ENCODE measurements around the gene TLCD1.

TLCD1 gene

DNA sequence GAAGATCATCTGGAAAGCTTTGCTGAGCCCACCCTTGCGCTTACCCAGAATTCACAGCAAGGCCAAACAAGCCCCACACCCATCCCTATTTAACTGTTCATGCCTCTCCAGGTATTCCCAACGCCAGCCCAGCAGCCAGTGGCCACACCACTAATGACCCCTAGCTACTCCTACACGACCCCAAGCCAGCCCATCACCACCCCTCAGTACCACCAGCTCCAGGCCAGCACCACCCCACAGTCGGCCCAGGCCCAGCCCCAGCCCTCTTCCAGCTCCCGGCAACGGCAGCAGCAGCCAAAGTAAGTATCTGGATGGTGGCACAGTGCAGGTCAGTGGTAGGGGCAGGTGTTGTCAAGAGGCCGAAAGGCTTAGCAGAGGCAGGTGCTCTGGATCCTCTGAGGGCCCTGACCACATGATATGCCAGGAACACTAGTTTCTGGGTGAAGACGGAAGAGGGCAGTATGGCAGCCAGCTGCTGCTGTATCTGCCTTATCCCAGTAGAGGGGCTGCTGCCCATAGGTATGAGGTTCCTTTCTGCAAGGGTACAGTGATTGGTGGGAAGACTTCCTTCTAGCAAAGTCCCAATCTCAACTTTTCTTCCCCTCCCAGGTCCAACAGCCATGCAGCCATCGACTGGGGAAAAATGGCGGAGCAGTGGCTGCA, 25.1 kb downstream of the TLCD1 start:
- no peak overlapping the region for H3K4me3 ChIP-seq (ENCODE audit: low read depth, low read length)
- TF ChIP-seq CTCF (IDR thresholded peaks at IDR 0.05; ENCODE audit: low read depth, low read length) = no peak

GRCh38 chr17:28700278-28700677, 25.8 kb downstream of the TLCD1 start:
- H3K4me3 ChIP-seq (ENCODE audit: low read depth, low read length) = no peak overlapping the region
- TF ChIP-seq CTCF (IDR thresholded peaks at IDR 0.05; ENCODE audit: low read depth, low read length) = no peak

GRCh38 chr17:28698253-28698941, 27.6 kb downstream of the TLCD1 start:
- no peak overlapping the region for H3K4me3 ChIP-seq (ENCODE audit: low read depth, low read length)

DNA sequence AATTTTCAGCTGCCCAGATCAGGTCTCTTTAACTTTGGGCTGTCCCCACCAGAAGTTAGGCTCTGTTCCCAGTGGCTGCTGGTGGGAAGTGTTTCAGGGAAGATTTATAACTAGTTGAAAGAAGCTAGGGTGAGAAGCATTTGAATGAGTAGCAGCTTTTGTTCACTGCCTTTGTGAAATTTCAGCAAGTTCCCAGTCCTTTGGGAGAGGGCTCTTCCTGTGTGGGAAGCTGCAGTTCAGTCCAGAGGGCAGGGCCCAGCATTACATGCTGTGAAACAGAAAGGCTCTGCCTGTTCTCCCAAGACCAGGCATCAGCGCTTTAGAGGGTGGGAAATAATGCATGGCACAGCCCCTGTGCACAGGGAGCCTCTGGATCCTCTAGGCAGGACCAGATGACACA, 32.2 kb downstream of the TLCD1 start:
- H3K4me3 ChIP-seq (ENCODE audit: low read depth, low read length) = no peak overlapping the region

More at GRCh38 chr17:28698253-28698941, 27.6 kb downstream of the TLCD1 start:
- no peak for TF ChIP-seq CTCF (IDR thresholded peaks at IDR 0.05; ENCODE audit: low read depth, low read length)

GRCh38 chr17:28689011-28689410, 37.0 kb downstream of the TLCD1 start:
- no peak overlapping the region for H3K4me3 ChIP-seq (ENCODE audit: low read depth, low read length)
- no peak for TF ChIP-seq CTCF (IDR thresholded peaks at IDR 0.05; ENCODE audit: low read depth, low read length)

More for the DNA sequence above, 32.2 kb downstream of the TLCD1 start:
- no peak for TF ChIP-seq CTCF (IDR thresholded peaks at IDR 0.05; ENCODE audit: low read depth, low read length)

DNA sequence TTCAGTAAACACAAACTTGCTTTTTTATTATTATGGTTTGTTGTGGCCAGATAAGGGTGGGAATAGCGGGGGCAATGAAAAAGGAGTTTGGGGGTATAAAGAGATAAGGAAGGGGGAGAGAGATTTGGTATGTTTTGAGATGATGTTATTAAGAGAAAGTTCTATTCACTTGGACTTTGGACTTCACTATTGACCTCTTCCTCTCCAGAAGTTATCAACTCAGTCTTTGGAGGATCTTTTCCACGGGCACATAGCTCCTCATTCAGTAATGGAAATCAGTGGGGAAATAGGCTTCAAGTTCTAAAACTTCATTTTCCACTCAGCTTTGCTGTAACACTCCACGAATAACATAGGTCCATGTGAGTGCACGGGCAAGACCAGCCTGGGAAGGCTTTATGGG, 37.6 kb downstream of the TLCD1 start:
- no peak overlapping the region for H3K4me3 ChIP-seq (ENCODE audit: low read depth, low read length)
- TF ChIP-seq CTCF (IDR thresholded peaks at IDR 0.05; ENCODE audit: low read depth, low read length) = no peak

DNA sequence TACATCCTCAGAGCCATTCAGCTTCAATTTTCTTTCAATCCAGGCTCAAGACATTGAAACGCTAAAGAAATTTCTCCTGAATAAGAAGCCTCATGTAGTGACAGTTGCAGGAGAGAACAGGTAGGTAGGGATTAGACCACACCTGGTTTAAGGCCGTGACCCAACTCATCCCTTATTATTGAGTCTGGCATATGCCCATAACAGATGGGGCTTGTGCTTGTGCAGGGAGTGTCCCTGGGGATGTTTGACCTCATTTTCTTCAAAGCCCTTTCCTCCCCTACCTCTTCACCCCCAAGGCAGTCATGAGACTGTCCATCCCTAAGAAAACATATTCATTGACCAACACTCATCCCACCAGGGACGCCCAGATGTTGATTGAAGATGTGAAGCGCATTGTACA, 39.7 kb downstream of the TLCD1 start:
- TF ChIP-seq CTCF (IDR thresholded peaks at IDR 0.05; ENCODE audit: low read depth, low read length) = no peak
- no peak overlapping the region for H3K4me3 ChIP-seq (ENCODE audit: low read depth, low read length)
